ENCODE results near the gene EFCAB9. TPM values are rescaled to one million over a fixed set of nuclear protein-coding genes. Genes with fewer than 3 reads are reported as not detected.

Gene EFCAB9
- total RNA-seq, 3 donors from 2014 or later = not detected

GRCh38 chr5:172178991-172179989 lies 14.7 kb upstream of the EFCAB9 start:
- H3K4me3 ChIP-seq = peak overlapping the region; percentile 4 to 46 (median 15)
- no peaks in the 10 kb centered on the region for H3K36me3 ChIP-seq
- intact Hi-C loops (cut with DNase I; ENCODE audit: low total_unique reads) = no loop called here
- peak overlapping the region; percentile 58 to 87 for H3K27ac ChIP-seq
- DNase-seq (ENCODE audit: low spot score in 2 of 2) = no peak
- no peaks in the 10 kb centered on the region for H3K4me1 ChIP-seq
- H3K27me3 ChIP-seq = no peaks in the 10 kb centered on the region
- H3K9me3 ChIP-seq = no peaks in the 10 kb centered on the region
- no peak for TF ChIP-seq POLR2A (IDR thresholded peaks at IDR 0.05)
- no peak for TF ChIP-seq CTCF (IDR thresholded peaks at IDR 0.05)

GRCh38 chr5:172180936-172181335 lies 13.0 kb upstream of the EFCAB9 start:
- no peaks in the 10 kb centered on the region for H3K27me3 ChIP-seq
- H3K4me1 ChIP-seq = no peaks in the 10 kb centered on the region
- no peak overlapping the region for H3K27ac ChIP-seq
- TF ChIP-seq POLR2A (IDR thresholded peaks at IDR 0.05) (no peak), POLR2AphosphoS5 (IDR thresholded peaks at IDR 0.05) (no peak), CTCF (IDR thresholded peaks at IDR 0.05) (no peak)
- DNase-seq (ENCODE audit: low spot score in 2 of 2) = no peak
- intact Hi-C loops (cut with DNase I; ENCODE audit: low total_unique reads) = loop anchor here (10.0 kb wide), 1 partner anchor 76 kb away; no protein-coding TSS in a partner anchor
- no peaks in the 10 kb centered on the region for H3K36me3 ChIP-seq
- no peaks in the 10 kb centered on the region for H3K9me3 ChIP-seq
- H3K4me3 ChIP-seq = no peak overlapping the region

- H3K9me3 ChIP-seq = no peaks in the 10 kb centered on the region
- intact Hi-C loops (cut with DNase I; ENCODE audit: low total_unique reads) = loop anchor here (10.0 kb wide), 1 partner anchor 77 kb away; no protein-coding TSS in a partner anchor
- no peaks in the 10 kb centered on the region for H3K36me3 ChIP-seq
- no peak overlapping the region for H3K27ac ChIP-seq
- no peaks in the 10 kb centered on the region for H3K27me3 ChIP-seq
- H3K4me3 ChIP-seq = no peak overlapping the region
- DNase-seq (ENCODE audit: low spot score in 2 of 2) = no peak
- TF ChIP-seq POLR2AphosphoS5 (IDR thresholded peaks at IDR 0.05) (no peak), CTCF (IDR thresholded peaks at IDR 0.05) (no peak), POLR2A (IDR thresholded peaks at IDR 0.05) (no peak)
- H3K4me1 ChIP-seq = peaks cover 0 to 3% of the 10 kb centered on the region in 2 donors
Measured at GRCh38 chr5:172182291-172182690, 11.7 kb upstream of the EFCAB9 start.

- no peak overlapping the region for H3K4me3 ChIP-seq
- H3K36me3 ChIP-seq = no peaks in the 10 kb centered on the region
- intact Hi-C loops (cut with DNase I; ENCODE audit: low total_unique reads) = loop anchor here (10.0 kb wide), 1 partner anchor 79 kb away; no protein-coding TSS in a partner anchor
- H3K27me3 ChIP-seq = no peaks in the 10 kb centered on the region
- peak overlapping the region in 1 of 2 donors; percentile 35 for H3K27ac ChIP-seq
- DNase-seq (ENCODE audit: low spot score in 2 of 2) = no peak
- TF ChIP-seq CTCF (IDR thresholded peaks at IDR 0.05) (no peak), POLR2AphosphoS5 (IDR thresholded peaks at IDR 0.05) (no peak), POLR2A (IDR thresholded peaks at IDR 0.05) (no peak)
- no peaks in the 10 kb centered on the region for H3K9me3 ChIP-seq
- H3K4me1 ChIP-seq = peaks cover 0 to 3% of the 10 kb centered on the region in 2 donors
Measured at GRCh38 chr5:172183881-172184280, 10.1 kb upstream of the EFCAB9 start.

- DNase-seq (ENCODE audit: low spot score in 2 of 2) = no peak
Measured at GRCh38 chr5:172185096-172185461, 8.9 kb upstream of the EFCAB9 start.

More at GRCh38 chr5:172185096-172185461, 8.9 kb upstream of the EFCAB9 start:
- TF ChIP-seq POLR2A (IDR thresholded peaks at IDR 0.05) (no peak), CTCF (IDR thresholded peaks at IDR 0.05) (no peak), POLR2AphosphoS5 (IDR thresholded peaks at IDR 0.05) (no peak)
- intact Hi-C loops (cut with DNase I; ENCODE audit: low total_unique reads) = loop anchor here (10.0 kb wide), 1 partner anchor 80 kb away; no protein-coding TSS in a partner anchor
- Histone ChIP-seq H3K4me1 (peaks cover 0 to 3% of the 10 kb centered on the region in 2 donors), H3K27ac (peak overlapping the region in 1 of 2 donors; percentile 8), H3K36me3 (no peaks in the 10 kb centered on the region), H3K9me3 (no peaks in the 10 kb centered on the region), H3K27me3 (no peaks in the 10 kb centered on the region), H3K4me3 (peak overlapping the region in 1 of 3 donors; percentile 36)
